ENCODE measurements around the gene TM9SF3. TPM values are rescaled to one million over a fixed set of nuclear protein-coding genes. Genes with fewer than 3 reads are reported as not detected.

The TM9SF3 gene
- total RNA-seq: 84.5 and 86.1 TPM in 2 replicates

DNA sequence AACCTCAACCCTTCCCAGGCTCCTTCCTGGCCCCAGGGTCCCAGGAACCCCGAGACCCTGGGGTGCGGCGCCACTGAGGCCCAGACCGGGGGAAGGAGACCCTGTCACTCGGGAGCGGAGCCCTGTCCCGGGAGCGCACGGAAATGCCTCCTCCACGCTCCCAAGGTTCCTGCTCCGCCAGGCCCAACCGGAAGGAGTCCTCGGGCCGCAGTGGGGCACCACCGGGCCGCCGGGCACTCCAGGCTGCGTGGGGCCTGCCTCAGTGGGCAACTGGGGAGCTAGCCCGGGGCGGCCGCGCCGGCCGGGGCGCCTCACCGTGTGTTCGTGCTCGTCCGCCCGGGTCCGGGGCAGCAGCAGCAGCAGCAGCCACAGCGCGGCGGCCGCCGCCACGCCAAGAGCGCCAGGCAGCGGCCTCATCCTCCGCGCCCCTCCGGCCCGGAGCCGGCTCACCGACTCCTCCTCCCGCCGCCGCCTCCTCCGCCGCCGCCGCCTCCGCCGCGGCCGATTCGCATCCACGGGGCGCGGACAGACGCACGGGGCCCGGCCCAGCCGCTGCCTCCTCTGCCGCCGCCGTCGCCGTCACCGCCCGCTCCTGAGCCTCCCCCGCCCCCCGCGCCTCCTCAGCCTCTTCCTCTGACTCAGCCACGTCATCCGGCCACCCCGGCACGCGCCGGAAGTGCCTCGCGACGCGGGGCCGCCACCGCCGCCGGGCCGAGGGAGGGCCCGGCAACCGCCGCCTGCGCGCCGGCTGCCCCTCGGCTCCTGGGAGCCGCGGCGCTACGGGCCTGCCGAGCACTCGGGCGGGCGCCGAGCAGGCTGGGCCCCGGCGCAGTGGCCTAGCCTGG is at the start of gene TM9SF3:
TM9SF3 (minus strand) TSS at position 594 of the 845 bp plus-strand sequence; CDS start at position 417, 177 bp downstream.
- intact Hi-C loops (cut with micrococcal nuclease): loop anchor here (2.0 to 10.0 kb wide), 6 partner anchors 74 to 1058 kb away; partner anchors contain the start of genes ARHGAP19, PI4K2A, PIK3AP1 and TCTN3
- H3K36me3 Mint-ChIP-seq (ENCODE audit: low read depth): peaks cover 9% of the 10 kb centered on the region
- H3K4me3 Mint-ChIP-seq: peak within 1 kb of the TSS; percentile 93
- peaks cover 25% of the 10 kb centered on the region for H3K4me1 Mint-ChIP-seq
- H3K9me3 Mint-ChIP-seq: no peaks in the 10 kb centered on the region
- H3K27ac Mint-ChIP-seq: peak within 1 kb of the TSS; percentile 91
- peaks cover 13% of the 10 kb centered on the region for H3K27me3 Mint-ChIP-seq
- peak; percentile 97 for DNase-seq

DNA sequence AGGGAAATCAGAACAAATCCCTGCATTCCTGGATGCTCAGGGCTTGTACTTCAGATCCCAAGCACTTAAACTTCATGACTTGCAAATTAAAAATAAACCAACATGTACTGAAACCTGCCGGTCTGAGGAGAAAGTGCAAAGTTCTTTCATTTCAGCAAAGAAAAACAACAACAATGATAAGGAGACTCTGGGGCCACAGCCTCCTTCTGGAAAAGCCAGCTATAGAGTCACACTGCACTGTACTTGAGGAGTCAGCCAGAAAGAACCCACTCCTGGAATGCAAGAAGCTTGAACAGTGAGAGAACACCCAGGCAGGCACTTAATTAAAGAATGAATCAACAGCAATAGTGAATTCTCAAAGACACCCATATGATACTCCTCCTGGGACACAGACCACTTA is 49.7 kb upstream of the TM9SF3 start:
- intact Hi-C loops (cut with micrococcal nuclease): no loop called here
- DNase-seq: no peak
- Mint-ChIP-seq H3K27me3 (peaks cover 10% of the 10 kb centered on the region), H3K27ac (no peak overlapping the region), H3K4me3 (no peak overlapping the region), H3K4me1 (peaks cover 3% of the 10 kb centered on the region), H3K9me3 (no peaks in the 10 kb centered on the region), H3K36me3 (ENCODE audit: low read depth) (no peaks in the 10 kb centered on the region)

DNA sequence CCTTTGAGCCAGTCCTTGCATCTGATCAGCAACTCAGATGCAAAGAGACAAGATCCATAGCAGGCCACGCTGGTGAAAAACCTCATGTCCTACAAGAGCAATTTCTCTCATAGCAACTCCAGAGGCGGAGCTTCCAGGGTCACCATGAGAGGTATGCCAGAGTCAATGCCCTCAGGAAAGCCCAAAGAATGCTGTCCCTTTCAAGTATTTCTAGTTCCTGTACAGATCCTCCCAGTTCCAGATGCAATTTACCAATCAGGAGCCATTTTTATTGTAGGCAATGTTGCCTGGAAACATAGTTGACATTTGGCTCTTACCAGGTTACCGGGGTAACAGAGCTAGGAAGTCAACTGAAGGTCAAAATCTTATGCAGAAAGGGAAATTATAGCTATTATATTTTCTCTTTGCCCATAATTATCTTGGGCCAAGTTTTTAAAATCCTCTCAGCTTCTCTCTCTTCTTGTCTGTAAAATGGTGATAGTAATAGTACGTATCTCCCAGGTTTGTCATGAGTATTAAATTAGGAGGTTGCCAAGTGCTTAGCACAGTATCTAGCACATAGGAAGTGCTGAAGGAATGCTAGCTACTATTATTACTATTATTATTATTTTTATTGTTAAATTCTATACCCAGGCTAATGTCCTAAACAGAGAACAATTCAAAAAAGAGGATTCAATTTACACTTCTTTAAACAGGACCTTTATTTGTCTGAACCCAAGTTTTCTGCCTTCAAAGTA is 46.3 kb upstream of the TM9SF3 start:
- intact Hi-C loops (cut with micrococcal nuclease): no loop called here
- DNase-seq: no peak
- Mint-ChIP-seq H3K4me3 (no peak overlapping the region), H3K9me3 (no peaks in the 10 kb centered on the region), H3K27ac (no peak overlapping the region), H3K36me3 (ENCODE audit: low read depth) (no peaks in the 10 kb centered on the region), H3K27me3 (peaks cover 5% of the 10 kb centered on the region), H3K4me1 (no peaks in the 10 kb centered on the region)

DNA sequence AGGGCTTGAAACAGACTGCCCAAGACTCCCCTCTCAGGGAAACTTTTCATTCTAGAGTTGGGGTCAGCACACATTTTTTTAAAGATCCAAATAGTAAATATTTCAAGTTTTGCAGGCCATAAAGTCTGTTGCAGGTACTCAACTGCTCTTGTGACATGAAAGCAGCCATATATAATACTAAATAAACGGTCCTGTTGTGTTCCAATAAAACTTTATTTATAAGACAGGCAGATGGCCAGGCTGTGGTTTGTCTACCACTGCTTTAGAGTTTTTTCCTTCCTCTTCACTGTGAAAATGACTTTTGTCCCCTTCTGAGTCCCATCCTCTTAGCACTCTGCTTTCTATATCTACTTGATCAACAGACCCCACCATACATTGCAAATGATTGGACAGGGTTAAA is 40.5 kb upstream of the TM9SF3 start:
- no peaks in the 10 kb centered on the region for H3K36me3 Mint-ChIP-seq (ENCODE audit: low read depth)
- no peaks in the 10 kb centered on the region for H3K4me1 Mint-ChIP-seq
- intact Hi-C loops (cut with micrococcal nuclease): no loop called here
- no peak overlapping the region for H3K4me3 Mint-ChIP-seq
- no peak overlapping the region for H3K27ac Mint-ChIP-seq
- H3K27me3 Mint-ChIP-seq: peaks cover 2% of the 10 kb centered on the region
- DNase-seq: no peak
- H3K9me3 Mint-ChIP-seq: no peaks in the 10 kb centered on the region

DNA sequence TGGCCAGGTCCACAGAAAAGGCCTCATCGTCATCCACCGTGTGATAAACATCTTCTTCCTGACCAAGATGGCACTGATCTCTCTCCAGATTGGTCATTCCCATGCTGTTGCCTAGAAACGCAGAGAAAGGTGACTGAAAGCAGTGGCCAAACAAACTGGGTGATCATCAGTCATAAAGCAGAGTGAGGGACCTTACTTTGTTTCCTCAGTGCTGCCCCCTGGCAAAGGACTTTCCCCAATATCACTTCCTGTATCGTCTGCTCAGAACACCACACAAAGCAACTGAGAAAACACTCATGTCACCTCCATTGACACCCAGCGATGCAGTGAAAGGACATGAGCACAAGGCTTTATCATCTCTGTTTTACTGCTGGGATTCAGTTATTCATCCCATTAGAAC is 40.0 kb upstream of the TM9SF3 start:
- intact Hi-C loops (cut with micrococcal nuclease): no loop called here
- H3K9me3 Mint-ChIP-seq: no peaks in the 10 kb centered on the region
- peaks cover 2% of the 10 kb centered on the region for H3K27me3 Mint-ChIP-seq
- H3K4me1 Mint-ChIP-seq: no peaks in the 10 kb centered on the region
- no peak for DNase-seq
- H3K36me3 Mint-ChIP-seq (ENCODE audit: low read depth): no peaks in the 10 kb centered on the region
- H3K4me3 Mint-ChIP-seq: no peak overlapping the region
- no peak overlapping the region for H3K27ac Mint-ChIP-seq

DNA sequence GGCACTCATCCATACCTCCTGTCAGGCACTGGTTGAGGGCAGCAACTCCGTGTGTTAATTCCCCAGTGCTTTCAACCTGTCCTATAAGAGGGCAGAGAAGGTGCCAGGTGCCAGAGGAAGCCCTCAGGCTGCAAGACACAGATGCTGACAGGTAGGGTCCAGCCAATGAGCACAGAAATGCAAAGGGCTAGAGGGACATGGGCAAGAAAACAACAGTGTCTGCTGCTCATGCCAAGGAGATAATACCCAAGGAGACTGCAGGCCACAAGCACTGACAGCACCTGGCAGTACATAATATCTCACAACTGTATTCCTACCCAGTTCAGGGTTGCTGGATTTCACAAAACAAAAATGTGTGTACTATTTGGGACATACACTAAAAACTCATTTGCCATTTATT is 38.4 kb upstream of the TM9SF3 start:
- Mint-ChIP-seq H3K4me3 (no peak overlapping the region), H3K9me3 (no peaks in the 10 kb centered on the region), H3K36me3 (ENCODE audit: low read depth) (no peaks in the 10 kb centered on the region), H3K27ac (no peak overlapping the region), H3K4me1 (no peaks in the 10 kb centered on the region), H3K27me3 (no peaks in the 10 kb centered on the region)
- intact Hi-C loops (cut with micrococcal nuclease): no loop called here
- DNase-seq: no peak

DNA sequence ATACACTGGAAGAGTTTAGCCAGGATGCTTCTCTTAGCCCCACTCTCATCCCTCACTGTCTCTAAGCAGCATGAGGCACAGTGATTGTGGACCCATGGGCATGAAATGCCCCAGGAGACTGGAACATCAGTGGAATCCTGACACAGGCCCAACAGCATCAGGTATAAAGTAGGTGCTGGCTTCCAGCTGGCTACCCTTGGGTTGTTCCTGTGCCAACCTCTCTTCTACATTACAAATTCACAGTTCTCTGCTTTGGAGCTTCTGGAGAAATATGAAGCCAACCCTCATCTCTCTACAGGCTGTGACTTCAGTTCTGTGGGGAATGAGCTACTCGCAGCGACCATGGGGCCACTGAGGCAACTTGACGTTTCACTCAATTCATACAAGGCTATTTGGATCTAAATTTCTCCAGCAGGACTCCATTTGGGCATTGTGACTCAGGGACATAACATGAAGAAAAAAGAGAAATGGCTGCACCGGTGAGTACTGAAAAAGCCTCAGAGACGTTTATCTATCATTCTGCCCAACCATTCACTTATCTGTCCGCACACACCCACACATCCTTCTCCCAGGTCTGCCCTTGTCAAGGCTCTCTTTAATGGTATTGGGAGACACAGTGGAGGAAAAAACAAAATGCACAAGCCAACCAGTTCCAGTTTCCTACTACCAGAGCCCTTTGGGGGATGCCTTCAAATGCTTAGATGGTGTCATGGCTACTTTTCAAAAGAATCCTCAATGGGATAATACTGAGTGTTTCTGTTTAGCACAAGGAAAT is 35.4 kb upstream of the TM9SF3 start:
- no peaks in the 10 kb centered on the region for H3K9me3 Mint-ChIP-seq
- H3K27me3 Mint-ChIP-seq: no peaks in the 10 kb centered on the region
- H3K4me3 Mint-ChIP-seq: no peak overlapping the region
- intact Hi-C loops (cut with micrococcal nuclease): no loop called here
- H3K4me1 Mint-ChIP-seq: no peaks in the 10 kb centered on the region
- H3K36me3 Mint-ChIP-seq (ENCODE audit: low read depth): no peaks in the 10 kb centered on the region
- no peak for DNase-seq
- no peak overlapping the region for H3K27ac Mint-ChIP-seq

DNA sequence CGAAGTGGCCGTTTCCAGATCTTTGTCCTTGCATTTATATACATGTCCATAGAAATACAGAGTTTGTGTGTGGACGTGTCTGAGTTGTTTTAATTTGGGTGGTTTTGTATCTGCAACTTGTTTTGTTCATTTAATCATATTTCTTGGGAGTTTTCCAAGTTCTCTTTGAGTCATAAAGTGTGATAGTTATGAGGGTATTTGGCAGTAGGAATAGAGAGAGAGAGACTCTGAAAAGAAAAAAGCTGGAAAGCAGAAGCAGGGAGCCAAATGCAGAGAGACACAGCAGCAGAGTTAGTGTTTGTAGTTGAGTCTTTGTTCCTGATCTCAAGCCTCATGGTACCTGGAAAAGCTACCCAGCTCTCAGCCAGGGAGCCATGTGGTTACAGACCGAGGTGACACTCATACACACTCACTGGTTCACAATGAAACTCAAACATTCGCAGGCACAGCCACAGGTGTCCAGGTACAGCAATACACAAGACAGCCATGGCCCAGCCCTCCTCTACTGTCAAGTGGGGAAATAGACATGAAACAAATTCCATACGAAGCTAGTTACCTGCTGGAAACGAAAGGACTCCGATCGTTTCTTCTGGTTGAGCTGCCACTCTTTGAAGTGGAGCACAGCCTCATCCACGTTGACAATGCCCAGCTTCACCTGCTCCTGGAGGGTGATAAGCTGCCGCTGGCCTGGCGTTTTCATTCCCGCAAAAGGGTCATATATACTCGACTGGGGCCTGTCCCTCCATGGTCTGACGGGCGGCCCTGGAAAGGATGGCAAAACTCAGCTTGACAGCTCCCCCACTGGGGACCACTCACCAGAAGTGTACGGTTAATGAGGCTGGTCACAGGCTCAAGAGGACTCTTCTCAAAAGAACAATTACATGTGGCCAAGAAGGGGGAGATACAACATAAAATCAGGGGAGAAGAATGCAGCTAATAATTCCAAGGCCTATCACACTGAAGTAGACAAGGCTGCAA is 33.3 kb upstream of the TM9SF3 start:
- no peaks in the 10 kb centered on the region for H3K36me3 Mint-ChIP-seq (ENCODE audit: low read depth)
- no peaks in the 10 kb centered on the region for H3K27me3 Mint-ChIP-seq
- H3K9me3 Mint-ChIP-seq: no peaks in the 10 kb centered on the region
- no peak overlapping the region for H3K27ac Mint-ChIP-seq
- no peak for DNase-seq
- intact Hi-C loops (cut with micrococcal nuclease): no loop called here
- H3K4me3 Mint-ChIP-seq: no peak overlapping the region
- no peaks in the 10 kb centered on the region for H3K4me1 Mint-ChIP-seq

DNA sequence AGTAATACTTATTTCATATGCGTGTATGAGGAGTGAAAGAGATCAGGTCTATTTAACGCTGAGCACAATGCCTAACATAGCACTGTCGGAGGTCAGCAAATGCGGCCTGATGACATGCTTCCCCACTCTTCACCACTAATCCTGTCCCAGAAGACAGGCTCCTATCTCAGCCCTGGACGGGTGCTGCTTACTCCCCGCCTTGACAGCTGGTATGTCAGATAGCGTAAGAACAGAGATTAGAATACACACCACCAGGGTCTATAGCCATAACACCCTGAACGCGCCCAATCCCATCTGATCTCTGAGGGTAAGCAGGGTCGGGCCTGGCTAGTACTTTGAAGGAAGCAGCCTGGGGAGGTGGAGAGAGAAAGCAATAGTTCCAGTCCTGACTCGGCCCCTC is 32.3 kb upstream of the TM9SF3 start:
- Mint-ChIP-seq H3K4me1 (no peaks in the 10 kb centered on the region), H3K36me3 (ENCODE audit: low read depth) (no peaks in the 10 kb centered on the region), H3K27ac (no peak overlapping the region), H3K27me3 (no peaks in the 10 kb centered on the region), H3K4me3 (no peak overlapping the region), H3K9me3 (no peaks in the 10 kb centered on the region)
- intact Hi-C loops (cut with micrococcal nuclease): no loop called here
- DNase-seq: no peak

DNA sequence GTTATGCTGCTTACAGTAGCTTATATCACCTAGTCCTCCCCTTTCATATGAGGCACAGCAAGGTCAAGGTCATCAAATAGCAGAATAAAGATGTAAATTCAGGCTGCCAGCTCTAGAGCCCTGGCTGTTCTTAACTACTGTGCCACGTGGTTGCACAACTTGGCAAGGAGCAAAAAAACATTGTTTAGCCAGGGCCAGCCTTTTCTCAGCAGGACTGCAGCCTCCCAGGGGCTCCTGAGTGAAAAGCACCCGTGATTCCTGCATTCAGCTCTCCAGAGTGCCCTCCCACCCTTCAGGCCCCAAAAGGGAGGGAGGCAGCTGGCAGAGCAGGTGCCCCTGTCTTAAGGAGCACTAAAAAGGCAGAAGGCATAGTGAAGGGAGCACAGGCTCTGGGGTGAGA is 31.8 kb upstream of the TM9SF3 start:
- no peak overlapping the region for H3K4me3 Mint-ChIP-seq
- H3K4me1 Mint-ChIP-seq: no peaks in the 10 kb centered on the region
- H3K27ac Mint-ChIP-seq: no peak overlapping the region
- intact Hi-C loops (cut with micrococcal nuclease): no loop called here
- DNase-seq: no peak
- no peaks in the 10 kb centered on the region for H3K9me3 Mint-ChIP-seq
- H3K36me3 Mint-ChIP-seq (ENCODE audit: low read depth): no peaks in the 10 kb centered on the region
- H3K27me3 Mint-ChIP-seq: no peaks in the 10 kb centered on the region

DNA sequence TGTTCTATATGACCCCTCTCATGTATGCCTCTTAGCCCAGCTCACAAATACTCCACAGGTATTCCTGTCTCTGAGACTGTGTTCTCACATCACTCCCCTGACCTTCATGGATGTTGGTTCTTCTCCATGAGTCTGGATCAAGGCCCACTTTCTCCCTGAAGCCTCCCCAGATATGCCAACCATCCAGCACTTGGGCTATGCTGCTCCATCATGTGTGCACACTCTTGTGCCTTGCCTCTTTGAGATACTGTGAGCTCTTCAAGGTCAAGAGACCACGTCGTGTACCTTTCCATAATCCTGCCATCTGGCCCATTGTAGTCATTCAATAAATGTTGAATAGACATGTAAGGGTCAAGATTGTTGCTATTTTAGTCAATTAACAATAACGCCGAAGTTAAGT is 30.1 kb upstream of the TM9SF3 start:
- H3K4me1 Mint-ChIP-seq: no peaks in the 10 kb centered on the region
- H3K27me3 Mint-ChIP-seq: no peaks in the 10 kb centered on the region
- H3K9me3 Mint-ChIP-seq: no peaks in the 10 kb centered on the region
- intact Hi-C loops (cut with micrococcal nuclease): no loop called here
- no peaks in the 10 kb centered on the region for H3K36me3 Mint-ChIP-seq (ENCODE audit: low read depth)
- DNase-seq: no peak
- no peak overlapping the region for H3K4me3 Mint-ChIP-seq
- no peak overlapping the region for H3K27ac Mint-ChIP-seq

DNA sequence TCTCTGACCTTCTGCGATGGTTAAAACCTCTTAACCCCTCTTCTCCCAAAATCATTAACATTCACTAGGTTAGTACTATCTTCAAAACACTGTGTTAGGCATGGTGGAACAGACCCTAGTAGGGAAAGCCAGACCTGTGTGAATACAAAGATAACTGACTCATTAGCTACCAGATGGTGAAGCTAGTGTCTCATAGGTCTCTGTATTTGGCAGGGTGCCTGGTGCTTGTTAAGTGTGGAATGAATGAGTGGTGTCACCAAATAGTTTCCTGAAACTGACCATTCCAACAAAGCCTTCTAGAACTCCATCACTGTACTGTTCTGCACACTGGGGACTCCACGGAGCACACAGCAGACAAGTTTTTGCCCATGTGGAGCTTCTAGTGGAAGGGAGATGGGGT is 27.7 kb upstream of the TM9SF3 start:
- intact Hi-C loops (cut with micrococcal nuclease): no loop called here
- peaks cover 4% of the 10 kb centered on the region for H3K4me1 Mint-ChIP-seq
- H3K36me3 Mint-ChIP-seq (ENCODE audit: low read depth): no peaks in the 10 kb centered on the region
- no peaks in the 10 kb centered on the region for H3K9me3 Mint-ChIP-seq
- H3K27ac Mint-ChIP-seq: no peak overlapping the region
- H3K4me3 Mint-ChIP-seq: no peak overlapping the region
- H3K27me3 Mint-ChIP-seq: no peaks in the 10 kb centered on the region
- DNase-seq: no peak

DNA sequence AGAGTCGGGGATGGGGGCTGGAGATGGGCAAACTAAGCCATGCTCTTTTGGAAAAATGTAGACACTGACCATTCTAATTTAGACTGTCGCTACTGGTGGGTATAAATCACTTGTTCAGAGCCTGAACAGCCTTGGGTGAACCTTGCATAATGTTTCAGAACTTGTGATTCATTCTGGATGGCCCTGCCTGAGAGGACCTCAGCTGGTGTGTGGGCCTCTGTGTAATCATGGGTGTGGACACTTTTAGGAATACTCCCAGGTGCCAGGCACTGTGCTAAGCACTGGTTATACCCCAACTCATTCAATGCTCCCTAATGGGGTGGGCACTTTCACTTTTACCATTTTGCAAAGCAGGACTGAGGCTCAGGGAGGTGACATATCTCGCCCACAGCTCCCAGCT is 26.8 kb upstream of the TM9SF3 start:
- Mint-ChIP-seq H3K4me1 (peaks cover 4% of the 10 kb centered on the region), H3K27ac (no peak overlapping the region), H3K9me3 (no peaks in the 10 kb centered on the region), H3K4me3 (no peak overlapping the region), H3K27me3 (no peaks in the 10 kb centered on the region), H3K36me3 (ENCODE audit: low read depth) (no peaks in the 10 kb centered on the region)
- intact Hi-C loops (cut with micrococcal nuclease): no loop called here
- DNase-seq: no peak

Data from activated CD4-positive, alpha-beta T cell treated with anti-CD3 and anti-CD28 coated beads, Interleukin-2, amount 10 ng/mL, durations not matched to agents 24 days and 14 days (primary cell).